Measurements from ENCODE around the gene DYNLT4. TPM values are rescaled to one million over a fixed set of nuclear protein-coding genes. Genes with fewer than 3 reads are reported as not detected.
A peak's percentile ranks its signal among the peaks of the same experiment; 100 is the strongest.

DYNLT4 gene
- total and polyA plus RNA-seq, 2 experiments from 2014 or later = 0.59 TPM; not detected in 1

- in situ Hi-C loops (cut with MboI) = no loop called here
- 86 to 96% methylated on average over 5 to 6 of the region's 6 CpGs for WGBS, 2 experiments (ENCODE audit: low coverage in 1 of 2, low lambda C conversion rate in 2 of 2, missing lambda C conversion rate in 2 of 2)
- H3K4me2 ChIP-seq (ENCODE audit: unreplicated experiment) = no peak overlapping the region
These were observed 15.1 kb upstream of the DYNLT4 start for GRCh38 chr1:44822131-44822701.

GRCh38 chr1:44821240-44821715 lies 14.1 kb upstream of the DYNLT4 start:
- Histone ChIP-seq H3F3A (ENCODE audit: insufficient read depth) (peaks cover 35% of the 10 kb centered on the region), H3K9me2 (ENCODE audit: insufficient read depth) (no peaks in the 10 kb centered on the region), H2AFZ (no peak overlapping the region), H3K79me2 (ENCODE audit: insufficient read depth) (no peaks in the 10 kb centered on the region), H3K27me3 (replicated peaks; ENCODE audit: insufficient read depth) (no peaks in the 10 kb centered on the region), H3K4me3 (no peak overlapping the region), H3K27ac (no peak overlapping the region), H3K9me3 (ENCODE audit: low read depth) (no peaks in the 10 kb centered on the region), H4K20me1 (ENCODE audit: insufficient read depth) (no peaks in the 10 kb centered on the region), H3K4me2 (ENCODE audit: unreplicated experiment) (no peak overlapping the region), H3K36me3 (ENCODE audit: low read depth) (no peaks in the 10 kb centered on the region), H3K9ac (no peak overlapping the region), H3K4me1 (ENCODE audit: insufficient read depth) (peaks cover 13% of the 10 kb centered on the region)
- TF ChIP-seq EZH2phosphoT487 (IDR thresholded peaks at IDR 0.05; ENCODE audit: insufficient read depth, low read depth) (no peak), EZH2 (IDR thresholded peaks at IDR 0.05; ENCODE audit: insufficient read depth, poor library complexity, severe bottlenecking) (no peak)
- DNase-seq = no peak
- 91 to 93% methylated on average over 9 of the region's 9 CpGs for WGBS, 2 experiments (ENCODE audit: low coverage in 1 of 2, low lambda C conversion rate in 2 of 2, missing lambda C conversion rate in 2 of 2)
- in situ Hi-C loops (cut with MboI) = no loop called here

More at GRCh38 chr1:44822131-44822701, 15.1 kb upstream of the DYNLT4 start:
- Histone ChIP-seq H3K27me3 (replicated peaks; ENCODE audit: insufficient read depth) (no peaks in the 10 kb centered on the region), H3K9me3 (ENCODE audit: low read depth) (no peaks in the 10 kb centered on the region), H3K27ac (no peak overlapping the region), H2AFZ (no peak overlapping the region), H3K4me3 (no peak overlapping the region), H3K36me3 (ENCODE audit: low read depth) (no peaks in the 10 kb centered on the region), H3K4me1 (ENCODE audit: insufficient read depth) (peaks cover 13% of the 10 kb centered on the region), H3K9me2 (ENCODE audit: insufficient read depth) (no peaks in the 10 kb centered on the region), H4K20me1 (ENCODE audit: insufficient read depth) (no peaks in the 10 kb centered on the region), H3K9ac (no peak overlapping the region), H3K79me2 (ENCODE audit: insufficient read depth) (no peaks in the 10 kb centered on the region), H3F3A (ENCODE audit: insufficient read depth) (peaks cover 31% of the 10 kb centered on the region)
- no peak for DNase-seq
- TF ChIP-seq EZH2 (IDR thresholded peaks at IDR 0.05; ENCODE audit: insufficient read depth, poor library complexity, severe bottlenecking) (no peak), EZH2phosphoT487 (IDR thresholded peaks at IDR 0.05; ENCODE audit: insufficient read depth, low read depth) (no peak)

GRCh38 chr1:44820328-44821239 lies 13.4 kb upstream of the DYNLT4 start:
- peak overlapping the region; percentile 93 for H2AFZ ChIP-seq
- peaks cover 40% of the 10 kb centered on the region for H3F3A ChIP-seq (ENCODE audit: insufficient read depth)
- H3K27ac ChIP-seq = peak overlapping the region; percentile 89
- H3K9ac ChIP-seq = peak overlapping the region; percentile 86
- peak overlapping the region; percentile 73 for H3K4me3 ChIP-seq
- H3K36me3 ChIP-seq (ENCODE audit: low read depth) = peaks cover 4% of the 10 kb centered on the region; the same call in 1 of the 2 replicates
- peaks cover 17% of the 10 kb centered on the region for H3K4me1 ChIP-seq (ENCODE audit: insufficient read depth)
- H4K20me1 ChIP-seq (ENCODE audit: insufficient read depth) = no peaks in the 10 kb centered on the region
- TF ChIP-seq EZH2phosphoT487 (IDR thresholded peaks at IDR 0.05; ENCODE audit: insufficient read depth, low read depth) (no peak), EZH2 (IDR thresholded peaks at IDR 0.05; ENCODE audit: insufficient read depth, poor library complexity, severe bottlenecking) (no peak)
- H3K9me2 ChIP-seq (ENCODE audit: insufficient read depth) = no peaks in the 10 kb centered on the region
- H3K79me2 ChIP-seq (ENCODE audit: insufficient read depth) = no peaks in the 10 kb centered on the region
- WGBS, 2 experiments (ENCODE audit: low coverage in 1 of 2, low lambda C conversion rate in 2 of 2, missing lambda C conversion rate in 2 of 2) = 26% methylated on average over 25 of the region's 25 CpGs
- DNase-seq = no peak
- in situ Hi-C loops (cut with MboI) = no loop called here
- no peaks in the 10 kb centered on the region for H3K9me3 ChIP-seq (ENCODE audit: low read depth)
- H3K27me3 ChIP-seq (replicated peaks; ENCODE audit: insufficient read depth) = no peaks in the 10 kb centered on the region
- peak overlapping the region; percentile 79 for H3K4me2 ChIP-seq (ENCODE audit: unreplicated experiment)

- no peak for TF ChIP-seq EZH2 (IDR thresholded peaks at IDR 0.05; ENCODE audit: insufficient read depth, poor library complexity, severe bottlenecking)
- no peak for TF ChIP-seq EZH2phosphoT487 (IDR thresholded peaks at IDR 0.05; ENCODE audit: insufficient read depth, low read depth)
- Histone ChIP-seq H3K36me3 (ENCODE audit: low read depth) (peaks cover 6% of the 10 kb centered on the region; the same call in 1 of the 2 replicates), H3K4me3 (peak overlapping the region; percentile 73), H3K27ac (peak overlapping the region; percentile 89), H3K4me1 (ENCODE audit: insufficient read depth) (peaks cover 25% of the 10 kb centered on the region), H3F3A (ENCODE audit: insufficient read depth) (peaks cover 47% of the 10 kb centered on the region), H3K9ac (peak overlapping the region; percentile 86), H4K20me1 (ENCODE audit: insufficient read depth) (no peaks in the 10 kb centered on the region), H3K9me2 (ENCODE audit: insufficient read depth) (no peaks in the 10 kb centered on the region), H3K9me3 (ENCODE audit: low read depth) (no peaks in the 10 kb centered on the region), H3K79me2 (ENCODE audit: insufficient read depth) (no peaks in the 10 kb centered on the region), H3K4me2 (ENCODE audit: unreplicated experiment) (peak overlapping the region; percentile 79), H2AFZ (peak overlapping the region; percentile 93), H3K27me3 (replicated peaks; ENCODE audit: insufficient read depth) (no peaks in the 10 kb centered on the region)
- DNase-seq = peak; percentile 93
- WGBS, 2 experiments (ENCODE audit: low coverage in 1 of 2, low lambda C conversion rate in 2 of 2, missing lambda C conversion rate in 2 of 2) = 0 to 2% methylated on average over 33 of the region's 33 CpGs
- in situ Hi-C loops (cut with MboI) = no loop called here
These were observed 12.6 kb upstream of the DYNLT4 start for GRCh38 chr1:44819608-44820327.

Data from GM23248 (cell line).